ENCODE measurements around the gene POGLUT2. TPM values are rescaled to one million over a fixed set of nuclear protein-coding genes. Genes with fewer than 3 reads are reported as not detected.

The POGLUT2 gene
- total RNA-seq, 1 donor from 2014 or later: 13.9 TPM

- TF ChIP-seq CTCF (IDR thresholded peaks at IDR 0.05; ENCODE audit: insufficient read depth, low read length, poor library complexity, severe bottlenecking): no peak
- no peak overlapping the region for H3K4me3 ChIP-seq (ENCODE audit: low read depth, low read length)
- no peak for DNase-seq (ENCODE audit: low read depth)
- H3K36me3 ChIP-seq (ENCODE audit: control insufficient read depth, insufficient read depth, low read length): no peaks in the 10 kb centered on the region
- H3K27me3 ChIP-seq (ENCODE audit: control insufficient read depth, insufficient read depth, low read length): no peaks in the 10 kb centered on the region
Observed at GRCh38 chr13:102839462-102839861, 40.7 kb upstream of the POGLUT2 start.

- no peak for TF ChIP-seq CTCF (IDR thresholded peaks at IDR 0.05; ENCODE audit: insufficient read depth, low read length, poor library complexity, severe bottlenecking)
- H3K36me3 ChIP-seq (ENCODE audit: control insufficient read depth, insufficient read depth, low read length): no peaks in the 10 kb centered on the region
- H3K27me3 ChIP-seq (ENCODE audit: control insufficient read depth, insufficient read depth, low read length): no peaks in the 10 kb centered on the region
- no peak overlapping the region for H3K4me3 ChIP-seq (ENCODE audit: low read depth, low read length)
- no peak for DNase-seq (ENCODE audit: low read depth)
Observed at GRCh38 chr13:102838982-102839381, 40.2 kb upstream of the POGLUT2 start.

- H3K27me3 ChIP-seq (ENCODE audit: control insufficient read depth, insufficient read depth, low read length): no peaks in the 10 kb centered on the region
- no peak for TF ChIP-seq CTCF (IDR thresholded peaks at IDR 0.05; ENCODE audit: insufficient read depth, low read length, poor library complexity, severe bottlenecking)
- no peak overlapping the region for H3K4me3 ChIP-seq (ENCODE audit: low read depth, low read length)
- no peak for DNase-seq (ENCODE audit: low read depth)
- no peaks in the 10 kb centered on the region for H3K36me3 ChIP-seq (ENCODE audit: control insufficient read depth, insufficient read depth, low read length)
Observed at GRCh38 chr13:102838273-102838672, 39.5 kb upstream of the POGLUT2 start.

GRCh38 chr13:102836471-102836870, 37.7 kb upstream of the POGLUT2 start:
- H3K36me3 ChIP-seq (ENCODE audit: control insufficient read depth, insufficient read depth, low read length): no peaks in the 10 kb centered on the region

GRCh38 chr13:102830646-102831045, 31.9 kb upstream of the POGLUT2 start:
- peaks cover 2% of the 10 kb centered on the region for H3K36me3 ChIP-seq (ENCODE audit: control insufficient read depth, insufficient read depth, low read length)
- no peak for DNase-seq (ENCODE audit: low read depth)
- H3K4me3 ChIP-seq (ENCODE audit: low read depth, low read length): no peak overlapping the region
- TF ChIP-seq CTCF (IDR thresholded peaks at IDR 0.05; ENCODE audit: insufficient read depth, low read length, poor library complexity, severe bottlenecking): no peak
- H3K27me3 ChIP-seq (ENCODE audit: control insufficient read depth, insufficient read depth, low read length): no peaks in the 10 kb centered on the region

More at GRCh38 chr13:102836471-102836870, 37.7 kb upstream of the POGLUT2 start:
- Histone ChIP-seq H3K4me3 (ENCODE audit: low read depth, low read length) (no peak overlapping the region), H3K27me3 (ENCODE audit: control insufficient read depth, insufficient read depth, low read length) (no peaks in the 10 kb centered on the region)
- TF ChIP-seq CTCF (IDR thresholded peaks at IDR 0.05; ENCODE audit: insufficient read depth, low read length, poor library complexity, severe bottlenecking): no peak
- DNase-seq (ENCODE audit: low read depth): no peak

GRCh38 chr13:102825921-102826706, 27.3 kb upstream of the POGLUT2 start:
- Histone ChIP-seq H3K27me3 (ENCODE audit: control insufficient read depth, insufficient read depth, low read length) (no peaks in the 10 kb centered on the region), H3K36me3 (ENCODE audit: control insufficient read depth, insufficient read depth, low read length) (peaks cover 2% of the 10 kb centered on the region), H3K4me3 (ENCODE audit: low read depth, low read length) (no peak overlapping the region)
- TF ChIP-seq CTCF (IDR thresholded peaks at IDR 0.05; ENCODE audit: insufficient read depth, low read length, poor library complexity, severe bottlenecking): peak; percentile 14
- peak; percentile 80 for DNase-seq (ENCODE audit: low read depth)
